Left lung (tissue), 10 donors: ENCODE results near the gene CMIP. TPM values are rescaled to one million over a fixed set of nuclear protein-coding genes. Genes with fewer than 3 reads are reported as not detected.
A peak's percentile ranks its signal among the peaks of the same experiment; 100 is the strongest.

Source experiments
- ATAC-seq: fragments of 200-7000 bp; cut with Tn5 transposase; one replicate; pipeline ENCODE4 v1.9.1; 2020; ENCODE audit warnings: moderate library complexity
- DNase-seq, 4 donors: peaks; one replicate each; pipeline ENCODE4 v3.0.0-alpha.2; 2013 to 2020
- H3K27ac ChIP-seq, 2 donors: fragments of 200-600 bp; sonication (generic) in 1 of 2; one replicate each; pipeline versions ENCODE4 v1.5.0 to v1.8.0; 2020 to 2021
- H3K27me3 ChIP-seq, 2 donors: fragments of 200-600 bp; sonication (generic) in 1 of 2; one replicate each; pipeline versions ENCODE4 v1.5.0 to v1.8.0; 2020 to 2021
- H3K36me3 ChIP-seq, 2 donors: fragments of 200-600 bp; sonication (generic) in 1 of 2; one replicate each; pipeline versions ENCODE4 v1.5.0 to v1.8.0; 2020 to 2021
- H3K4me1 ChIP-seq, 2 donors: fragments of 200-600 bp; one replicate each; pipeline ENCODE4 v1.8.0; 2021
- H3K4me3 ChIP-seq, 2 donors: fragments of 200-600 bp; sonication (generic) in 1 of 2; one replicate each; pipeline versions ENCODE4 v1.5.0 to v1.8.0; 2020 to 2021; ENCODE audit warnings: mild to moderate bottlenecking in 1 of 2
- H3K9me3 ChIP-seq, 2 donors: fragments of 200-600 bp; sonication (generic) in 1 of 2; one replicate each; pipeline versions ENCODE4 v1.5.0 to v1.8.0; 2020 to 2021
- CTCF ChIP-seq, 2 donors: fragments of 200-600 bp; sonication (generic) in 1 of 2; IDR thresholded peaks; one replicate each; pipeline versions ENCODE4 v1.5.0 to v1.8.0; 2021; ENCODE audit warnings: antibody characterized with exemption in 2 of 2
- intact Hi-C, 2 donors: fragments of 100-400 bp; cut with DNase I; formaldehyde crosslinking; loops; one replicate each; pipeline versions ENCODE4 v1.11.2 to v1.14.2; 2022
- polyA plus RNA-seq, 6 donors: library from polyadenylated mRNA; unstranded; fragments of 120-200 nt; gene quantifications; one replicate each; pipeline ENCODE4 v1.2.1, GENCODE V29; 2013; ENCODE audit not compliant: insufficient read length in 6 of 6
- total RNA-seq, 2 donors: library from RNA; stranded (reverse); fragmentation: NEBNext Ultra II Directional; extraction: Animal tissue kit (Norgen Biotek cat#: 25700); gene quantifications; one replicate each; pipeline ENCODE4 v1.2.1, GENCODE V29; 2021
- donor health status: DM: no; HTN: yes; CAD: no.
- donor health status: DM: no; HTN: no; CAD: no.

CMIP gene
- total and polyA plus RNA-seq, 8 donors = 35.3 to 55.8 (median 40.4) TPM

- Histone ChIP-seq H3K4me1 (peaks cover 14 to 60% of the 10 kb centered on the region in 2 donors), H3K4me3 (peak overlapping the region in 1 of 2 donors; percentile 7), H3K27ac (peak overlapping the region in 1 of 2 donors; percentile 13), H3K36me3 (peaks cover 0 to 54% of the 10 kb centered on the region in 2 donors), H3K27me3 (no peaks in the 10 kb centered on the region), H3K9me3 (no peaks in the 10 kb centered on the region)
- DNase-seq = peak in 3 of 4 donors; percentile 55 to 82 (median 65)
- TF ChIP-seq CTCF (IDR thresholded peaks at IDR 0.05) = no peak
- peak; percentile 62 for ATAC-seq
- intact Hi-C loops = no loop called here
These were observed 165.7 kb downstream of the CMIP start for GRCh38 chr16:81610144-81610842.

- peak overlapping the region in 1 of 2 donors; percentile 53 for H3K27ac ChIP-seq
- intact Hi-C loops = no loop called here
These were observed 166.3 kb downstream of the CMIP start for GRCh38 chr16:81610936-81611335.

GRCh38 chr16:81611721-81612120 is 167.1 kb downstream of the CMIP start:
- Histone ChIP-seq H3K36me3 (peaks cover 0 to 54% of the 10 kb centered on the region in 2 donors), H3K27ac (peak overlapping the region in 1 of 2 donors; percentile 53), H3K9me3 (no peaks in the 10 kb centered on the region), H3K27me3 (no peaks in the 10 kb centered on the region), H3K4me3 (no peak overlapping the region), H3K4me1 (peaks cover 20 to 71% of the 10 kb centered on the region in 2 donors)
- no peak for ATAC-seq
- intact Hi-C loops = no loop called here
- TF ChIP-seq CTCF (IDR thresholded peaks at IDR 0.05) = no peak
- DNase-seq = no peak

More at GRCh38 chr16:81610936-81611335, 166.3 kb downstream of the CMIP start:
- peak overlapping the region in 1 of 2 donors; percentile 7 for H3K4me3 ChIP-seq
- H3K36me3 ChIP-seq = peaks cover 0 to 54% of the 10 kb centered on the region in 2 donors
- ATAC-seq (no peak), DNase-seq (no peak)
- TF ChIP-seq CTCF (IDR thresholded peaks at IDR 0.05) = no peak
- peaks cover 14 to 63% of the 10 kb centered on the region in 2 donors for H3K4me1 ChIP-seq
- H3K9me3 ChIP-seq = no peaks in the 10 kb centered on the region
- H3K27me3 ChIP-seq = no peaks in the 10 kb centered on the region

- ATAC-seq (no peak), DNase-seq (peak in 2 of 4 donors; percentile 68 to 75)
- H3K27ac ChIP-seq = peak overlapping the region in 1 of 2 donors; percentile 53
- TF ChIP-seq CTCF (IDR thresholded peaks at IDR 0.05) = no peak
- H3K4me1 ChIP-seq = peaks cover 23 to 79% of the 10 kb centered on the region in 2 donors
- H3K4me3 ChIP-seq = no peak overlapping the region
- peaks cover 0 to 54% of the 10 kb centered on the region in 2 donors for H3K36me3 ChIP-seq
- H3K27me3 ChIP-seq = no peaks in the 10 kb centered on the region
- no peaks in the 10 kb centered on the region for H3K9me3 ChIP-seq
- intact Hi-C loops = no loop called here
These were observed 167.9 kb downstream of the CMIP start for GRCh38 chr16:81612351-81613163.

- no peaks in the 10 kb centered on the region for H3K27me3 ChIP-seq
- DNase-seq = no peak
- intact Hi-C loops = no loop called here
- no peak for ATAC-seq
- peaks cover 23 to 66% of the 10 kb centered on the region in 2 donors for H3K4me1 ChIP-seq
- H3K9me3 ChIP-seq = no peaks in the 10 kb centered on the region
- H3K27ac ChIP-seq = no peak overlapping the region
- no peak for TF ChIP-seq CTCF (IDR thresholded peaks at IDR 0.05)
- H3K4me3 ChIP-seq = no peak overlapping the region
- peaks cover 0 to 63% of the 10 kb centered on the region in 2 donors for H3K36me3 ChIP-seq
These were observed 169.6 kb downstream of the CMIP start for GRCh38 chr16:81614171-81614570.
